HepG2 (cell line): ENCODE data around the gene FGFR4.
A peak's percentile ranks its signal among the peaks of the same experiment; 100 is the strongest.

Source experiments
- CEBPB ChIP-seq: IDR thresholded peaks from 2 replicates; pipeline ENCODE4 v1.6.1; 2011; ENCODE audit warnings: low read depth, low read length, improper control_type of control experiment, borderline replicate concordance
- SIX4 ChIP-seq: sonication (generic); formaldehyde crosslinking; IDR thresholded peaks from 2 replicates; pipeline ENCODE4 v1.4.0; 2020; ENCODE audit warnings: missing genetic modification reagents
- TBX3 ChIP-seq: fragments of 450-650 bp; IDR thresholded peaks from 2 replicates; pipeline ENCODE4 v1.6.1; 2017; ENCODE audit warnings: antibody characterized with exemption, mild to moderate bottlenecking, inconsistent platforms, borderline replicate concordance
- ZNF761 ChIP-seq: sonication (generic); formaldehyde crosslinking; conservative IDR thresholded peaks from 2 replicates; pipeline ENCODE4 v1.4.0; 2020; ENCODE audit warnings: mild to moderate bottlenecking, missing genetic modification reagents
- TF ChIP-seq, protein P1 (sequence below): sonication (generic); formaldehyde crosslinking; IDR thresholded peaks from 2 replicates; pipeline ENCODE4 v1.5.0; 2020; ENCODE audit warnings: mild to moderate bottlenecking, missing genetic modification reagents, moderate library complexity
- TF ChIP-seq, protein P2 (sequence below): sonication (generic); formaldehyde crosslinking; IDR thresholded peaks from 2 replicates; pipeline ENCODE4 v1.4.0; 2020; ENCODE audit warnings: low read depth, missing genetic modification reagents
- TF ChIP-seq, protein P3 (sequence below): sonication (generic); formaldehyde crosslinking; IDR thresholded peaks from 2 replicates; pipeline ENCODE4 v1.4.0; 2020; ENCODE audit warnings: missing genetic modification reagents

DNA sequence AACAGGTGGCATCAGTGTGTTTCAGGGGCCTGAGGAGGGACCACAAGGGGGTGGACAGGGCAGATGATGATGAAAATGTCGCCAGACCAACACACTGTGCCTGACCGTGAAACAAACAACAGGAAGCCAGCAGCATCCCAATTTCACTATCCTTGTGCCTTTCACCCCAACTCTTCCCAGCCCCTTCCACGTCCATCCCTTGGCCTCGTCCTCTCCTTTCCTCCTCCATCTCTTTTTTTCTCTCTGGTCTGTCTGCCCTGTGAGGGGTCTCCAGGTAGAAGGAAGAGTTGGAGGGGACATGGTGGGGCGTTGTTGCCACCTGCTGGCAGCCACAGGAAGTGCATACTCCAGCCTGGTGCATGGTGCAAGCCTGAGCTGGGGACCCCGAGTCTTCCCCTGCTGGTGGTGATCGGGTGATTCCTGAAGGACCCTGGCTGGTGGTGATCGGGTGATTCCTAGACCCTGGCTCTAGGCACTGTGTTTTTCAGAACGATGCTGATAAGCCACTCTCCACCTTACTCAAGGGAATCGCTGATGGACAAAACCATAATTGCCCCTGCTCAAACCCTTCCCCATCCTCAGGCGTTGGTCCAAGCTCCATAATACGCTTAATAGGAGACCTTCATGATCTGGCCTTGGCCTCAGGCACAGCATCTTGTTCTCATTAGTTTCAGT is 25.1 kb downstream of the FGFR4 start:
- TF ChIP-seq, protein P1, sequence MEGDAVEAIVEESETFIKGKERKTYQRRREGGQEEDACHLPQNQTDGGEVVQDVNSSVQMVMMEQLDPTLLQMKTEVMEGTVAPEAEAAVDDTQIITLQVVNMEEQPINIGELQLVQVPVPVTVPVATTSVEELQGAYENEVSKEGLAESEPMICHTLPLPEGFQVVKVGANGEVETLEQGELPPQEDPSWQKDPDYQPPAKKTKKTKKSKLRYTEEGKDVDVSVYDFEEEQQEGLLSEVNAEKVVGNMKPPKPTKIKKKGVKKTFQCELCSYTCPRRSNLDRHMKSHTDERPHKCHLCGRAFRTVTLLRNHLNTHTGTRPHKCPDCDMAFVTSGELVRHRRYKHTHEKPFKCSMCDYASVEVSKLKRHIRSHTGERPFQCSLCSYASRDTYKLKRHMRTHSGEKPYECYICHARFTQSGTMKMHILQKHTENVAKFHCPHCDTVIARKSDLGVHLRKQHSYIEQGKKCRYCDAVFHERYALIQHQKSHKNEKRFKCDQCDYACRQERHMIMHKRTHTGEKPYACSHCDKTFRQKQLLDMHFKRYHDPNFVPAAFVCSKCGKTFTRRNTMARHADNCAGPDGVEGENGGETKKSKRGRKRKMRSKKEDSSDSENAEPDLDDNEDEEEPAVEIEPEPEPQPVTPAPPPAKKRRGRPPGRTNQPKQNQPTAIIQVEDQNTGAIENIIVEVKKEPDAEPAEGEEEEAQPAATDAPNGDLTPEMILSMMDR (CRISPR knock-in tag), result peak; percentile 99
- TF ChIP-seq TBX3 (no peak), ZNF761 (CRISPR knock-in tag) (no peak), SIX4 (CRISPR knock-in tag) (no peak), CEBPB (no peak)
- TF ChIP-seq, protein P2, sequence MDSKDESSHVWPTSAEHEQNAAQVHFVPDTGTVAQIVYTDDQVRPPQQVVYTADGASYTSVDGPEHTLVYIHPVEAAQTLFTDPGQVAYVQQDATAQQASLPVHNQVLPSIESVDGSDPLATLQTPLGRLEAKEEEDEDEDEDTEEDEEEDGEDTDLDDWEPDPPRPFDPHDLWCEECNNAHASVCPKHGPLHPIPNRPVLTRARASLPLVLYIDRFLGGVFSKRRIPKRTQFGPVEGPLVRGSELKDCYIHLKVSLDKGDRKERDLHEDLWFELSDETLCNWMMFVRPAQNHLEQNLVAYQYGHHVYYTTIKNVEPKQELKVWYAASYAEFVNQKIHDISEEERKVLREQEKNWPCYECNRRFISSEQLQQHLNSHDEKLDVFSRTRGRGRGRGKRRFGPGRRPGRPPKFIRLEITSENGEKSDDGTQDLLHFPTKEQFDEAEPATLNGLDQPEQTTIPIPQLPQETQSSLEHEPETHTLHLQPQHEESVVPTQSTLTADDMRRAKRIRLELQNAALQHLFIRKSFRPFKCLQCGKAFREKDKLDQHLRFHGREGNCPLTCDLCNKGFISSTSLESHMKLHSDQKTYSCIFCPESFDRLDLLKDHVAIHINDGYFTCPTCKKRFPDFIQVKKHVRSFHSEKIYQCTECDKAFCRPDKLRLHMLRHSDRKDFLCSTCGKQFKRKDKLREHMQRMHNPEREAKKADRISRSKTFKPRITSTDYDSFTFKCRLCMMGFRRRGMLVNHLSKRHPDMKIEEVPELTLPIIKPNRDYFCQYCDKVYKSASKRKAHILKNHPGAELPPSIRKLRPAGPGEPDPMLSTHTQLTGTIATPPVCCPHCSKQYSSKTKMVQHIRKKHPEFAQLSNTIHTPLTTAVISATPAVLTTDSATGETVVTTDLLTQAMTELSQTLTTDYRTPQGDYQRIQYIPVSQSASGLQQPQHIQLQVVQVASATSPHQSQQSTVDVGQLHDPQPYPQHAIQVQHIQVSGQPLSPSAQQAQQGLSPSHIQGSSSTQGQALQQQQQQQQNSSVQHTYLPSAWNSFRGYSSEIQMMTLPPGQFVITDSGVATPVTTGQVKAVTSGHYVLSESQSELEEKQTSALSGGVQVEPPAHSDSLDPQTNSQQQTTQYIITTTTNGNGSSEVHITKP, result no peak
- TF ChIP-seq, protein P3, sequence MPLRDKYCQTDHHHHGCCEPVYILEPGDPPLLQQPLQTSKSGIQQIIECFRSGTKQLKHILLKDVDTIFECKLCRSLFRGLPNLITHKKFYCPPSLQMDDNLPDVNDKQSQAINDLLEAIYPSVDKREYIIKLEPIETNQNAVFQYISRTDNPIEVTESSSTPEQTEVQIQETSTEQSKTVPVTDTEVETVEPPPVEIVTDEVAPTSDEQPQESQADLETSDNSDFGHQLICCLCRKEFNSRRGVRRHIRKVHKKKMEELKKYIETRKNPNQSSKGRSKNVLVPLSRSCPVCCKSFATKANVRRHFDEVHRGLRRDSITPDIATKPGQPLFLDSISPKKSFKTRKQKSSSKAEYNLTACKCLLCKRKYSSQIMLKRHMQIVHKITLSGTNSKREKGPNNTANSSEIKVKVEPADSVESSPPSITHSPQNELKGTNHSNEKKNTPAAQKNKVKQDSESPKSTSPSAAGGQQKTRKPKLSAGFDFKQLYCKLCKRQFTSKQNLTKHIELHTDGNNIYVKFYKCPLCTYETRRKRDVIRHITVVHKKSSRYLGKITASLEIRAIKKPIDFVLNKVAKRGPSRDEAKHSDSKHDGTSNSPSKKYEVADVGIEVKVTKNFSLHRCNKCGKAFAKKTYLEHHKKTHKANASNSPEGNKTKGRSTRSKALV (CRISPR knock-in tag), result no peak
